Prostate gland (tissue), 1 donor: Measurements from ENCODE around the gene TAPT1.

ENCODE experiments used
- POLR2A ChIP-seq: fragments of 450-650 bp; IDR thresholded peaks from one replicate; pipeline ENCODE4 v1.6.1; 2016; ENCODE audit warnings: antibody characterized with exemption, mild to moderate bottlenecking
- POLR2AphosphoS5 ChIP-seq: sonication (generic); formaldehyde crosslinking; IDR thresholded peaks from one replicate; pipeline ENCODE4 v1.6.1; 2017; ENCODE audit warnings: antibody characterized with exemption

DNA sequence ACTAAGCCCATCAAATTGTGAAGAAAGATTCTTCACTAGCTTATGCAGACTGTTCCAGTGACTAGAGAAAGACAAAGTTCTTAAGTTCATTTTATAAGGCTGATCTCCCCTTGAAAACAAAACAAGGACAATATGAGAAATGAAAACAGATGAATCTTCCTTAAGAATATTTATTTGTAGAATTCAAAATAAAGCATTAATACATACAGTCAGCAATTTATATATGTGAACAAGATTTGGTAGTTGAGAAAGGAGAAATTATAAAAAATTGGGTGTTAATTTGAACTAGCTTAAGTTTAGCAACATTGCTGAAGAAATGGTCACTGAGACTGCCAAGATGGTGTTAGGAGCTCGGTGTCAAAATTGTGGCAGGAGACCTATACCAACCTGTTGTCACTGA is 41.4 kb upstream of the TAPT1 start:
- TF ChIP-seq POLR2A = no peak
- TF ChIP-seq POLR2AphosphoS5 = no peak
